Tibial nerve (tissue), 4 donors: ENCODE results near the gene CXCR2.

Source experiments
- CTCF ChIP-seq, 5 experiments: fragments of 200-600 bp in 3 of 5; fragments of 450-650 bp in 2 of 5; sonication (generic) in 3 of 5; IDR thresholded peaks; one replicate each; pipeline ENCODE4 v1.5.1; 2016 to 2019; ENCODE audit warnings: antibody characterized with exemption in 5 of 5, mild to moderate bottlenecking in 3 of 5, moderate library complexity in 2 of 5
- EP300 ChIP-seq, 2 donors: sonication (generic); formaldehyde crosslinking; IDR thresholded peaks; one replicate each; pipeline ENCODE4 v1.6.1; 2017; ENCODE audit warnings: antibody characterized with exemption in 2 of 2, mild to moderate bottlenecking in 1 of 2
- POLR2A ChIP-seq, 2 donors: fragments of 450-650 bp; IDR thresholded peaks; one replicate each; pipeline ENCODE4 v1.6.1; 2017; ENCODE audit warnings: antibody characterized with exemption in 2 of 2, mild to moderate bottlenecking in 2 of 2, moderate library complexity in 2 of 2

DNA sequence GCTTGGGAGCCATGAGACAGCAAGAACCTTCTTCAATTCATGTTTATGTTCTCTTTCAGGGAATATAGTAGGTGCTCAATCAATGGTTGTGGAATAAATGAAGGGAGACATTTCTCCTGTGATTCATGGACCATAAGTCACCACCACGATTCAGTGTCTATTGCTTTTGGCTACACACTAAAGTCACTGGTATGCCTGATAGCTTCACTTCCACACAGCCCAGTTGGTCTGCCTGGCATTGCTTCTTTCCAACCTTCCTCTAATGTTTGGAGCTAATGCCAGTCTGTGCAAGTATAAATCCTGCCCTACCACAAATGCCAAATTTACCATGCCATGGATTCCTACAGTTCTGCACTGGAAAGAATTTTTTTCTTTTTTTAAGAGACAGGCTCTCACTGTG, 42.2 kb downstream of the CXCR2 start:
- no peak for TF ChIP-seq CTCF (IDR thresholded peaks at IDR 0.05)
- no peak for TF ChIP-seq POLR2A (IDR thresholded peaks at IDR 0.05)
- no peak for TF ChIP-seq EP300 (IDR thresholded peaks at IDR 0.05)
